Measurements from ENCODE around the gene TREH.

DNA sequence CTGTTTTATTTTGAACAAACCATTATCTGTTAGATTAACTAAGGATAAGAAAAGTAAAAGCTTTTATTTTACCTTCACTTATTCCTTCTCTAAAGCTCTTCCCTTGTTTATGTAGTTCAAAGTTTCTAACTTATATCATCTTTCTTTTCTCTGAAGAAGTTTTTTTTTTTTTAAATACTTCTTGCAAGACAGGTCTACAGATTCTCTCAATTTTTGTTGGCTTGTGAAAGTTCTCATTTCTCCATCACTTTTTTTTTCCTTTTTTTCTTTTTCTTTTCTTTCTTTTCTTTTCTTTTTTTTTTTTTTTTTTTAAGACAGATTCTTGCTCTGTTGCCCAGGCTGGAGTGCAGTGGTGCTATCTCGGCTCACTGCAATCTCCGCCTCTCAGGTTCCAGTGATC lies 4.7 kb upstream of the TREH start:
- TF ChIP-seq EGR1 (IDR thresholded peaks at IDR 0.05; ENCODE audit: borderline replicate concordance, low read depth, low read length) (no peak), YY1 (IDR thresholded peaks at IDR 0.05; ENCODE audit: low read depth, low read length) (no peak), JUN (IDR thresholded peaks at IDR 0.05; ENCODE audit: low read depth, low read length) (no peak), POLR2AphosphoS5 (IDR thresholded peaks at IDR 0.05; ENCODE audit: low read depth, low read length) (no peak), TAF1 (IDR thresholded peaks at IDR 0.05; ENCODE audit: low read depth, low read length) (no peak), POLR2A (IDR thresholded peaks at IDR 0.05; ENCODE audit: control extremely low read depth in 1 of 2, low read depth in 2 of 2, low read length in 2 of 2) (no peak), SIN3A (conservative IDR thresholded peaks at IDR 0.05 in 1 of 2, IDR thresholded peaks at IDR 0.05 in 1 of 2; ENCODE audit: low read depth in 1 of 2, low read length in 2 of 2) (no peak), CEBPB (IDR thresholded peaks at IDR 0.05; ENCODE audit: low read depth, low read length) (no peak), HDAC6 (IDR thresholded peaks at IDR 0.05; ENCODE audit: low read depth, low read length) (no peak)
- TF ChIP-seq, protein P1, sequence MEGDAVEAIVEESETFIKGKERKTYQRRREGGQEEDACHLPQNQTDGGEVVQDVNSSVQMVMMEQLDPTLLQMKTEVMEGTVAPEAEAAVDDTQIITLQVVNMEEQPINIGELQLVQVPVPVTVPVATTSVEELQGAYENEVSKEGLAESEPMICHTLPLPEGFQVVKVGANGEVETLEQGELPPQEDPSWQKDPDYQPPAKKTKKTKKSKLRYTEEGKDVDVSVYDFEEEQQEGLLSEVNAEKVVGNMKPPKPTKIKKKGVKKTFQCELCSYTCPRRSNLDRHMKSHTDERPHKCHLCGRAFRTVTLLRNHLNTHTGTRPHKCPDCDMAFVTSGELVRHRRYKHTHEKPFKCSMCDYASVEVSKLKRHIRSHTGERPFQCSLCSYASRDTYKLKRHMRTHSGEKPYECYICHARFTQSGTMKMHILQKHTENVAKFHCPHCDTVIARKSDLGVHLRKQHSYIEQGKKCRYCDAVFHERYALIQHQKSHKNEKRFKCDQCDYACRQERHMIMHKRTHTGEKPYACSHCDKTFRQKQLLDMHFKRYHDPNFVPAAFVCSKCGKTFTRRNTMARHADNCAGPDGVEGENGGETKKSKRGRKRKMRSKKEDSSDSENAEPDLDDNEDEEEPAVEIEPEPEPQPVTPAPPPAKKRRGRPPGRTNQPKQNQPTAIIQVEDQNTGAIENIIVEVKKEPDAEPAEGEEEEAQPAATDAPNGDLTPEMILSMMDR (IDR thresholded peaks at IDR 0.05; ENCODE audit: control extremely low read depth in 1 of 3, insufficient read depth in 1 of 3, low read depth in 1 of 3, low read length in 3 of 3): no peak
- TF ChIP-seq, protein P2, sequence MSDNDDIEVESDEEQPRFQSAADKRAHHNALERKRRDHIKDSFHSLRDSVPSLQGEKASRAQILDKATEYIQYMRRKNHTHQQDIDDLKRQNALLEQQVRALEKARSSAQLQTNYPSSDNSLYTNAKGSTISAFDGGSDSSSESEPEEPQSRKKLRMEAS (IDR thresholded peaks at IDR 0.05): no peak
